Measurements from ENCODE around the gene ROBO1. TPM values are rescaled to one million over a fixed set of nuclear protein-coding genes. Genes with fewer than 3 reads are reported as not detected.

The ROBO1 gene
- total RNA-seq, 1 experiment from 2014 or later: 32.2 TPM

DNA sequence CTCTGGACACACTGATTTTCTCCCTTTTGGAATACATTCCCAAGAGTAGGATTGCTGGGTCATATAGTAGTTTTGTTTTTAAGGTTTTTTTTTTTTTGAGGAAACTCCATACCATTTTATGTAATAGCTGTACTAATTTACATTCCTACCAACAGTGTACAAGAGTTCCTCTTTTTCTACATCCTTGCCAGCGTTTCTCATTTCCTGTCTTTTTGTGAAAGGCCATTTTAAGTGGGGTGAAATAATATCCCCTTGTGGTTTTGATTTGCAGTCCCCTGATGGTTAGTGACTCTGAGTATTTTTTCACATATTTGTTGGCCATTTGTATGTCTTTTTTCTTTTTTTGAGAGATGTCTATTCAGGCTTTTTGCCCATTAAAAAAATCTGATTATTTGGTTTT is 1205.5 kb downstream of the ROBO1 start:
- TF ChIP-seq, protein P1, sequence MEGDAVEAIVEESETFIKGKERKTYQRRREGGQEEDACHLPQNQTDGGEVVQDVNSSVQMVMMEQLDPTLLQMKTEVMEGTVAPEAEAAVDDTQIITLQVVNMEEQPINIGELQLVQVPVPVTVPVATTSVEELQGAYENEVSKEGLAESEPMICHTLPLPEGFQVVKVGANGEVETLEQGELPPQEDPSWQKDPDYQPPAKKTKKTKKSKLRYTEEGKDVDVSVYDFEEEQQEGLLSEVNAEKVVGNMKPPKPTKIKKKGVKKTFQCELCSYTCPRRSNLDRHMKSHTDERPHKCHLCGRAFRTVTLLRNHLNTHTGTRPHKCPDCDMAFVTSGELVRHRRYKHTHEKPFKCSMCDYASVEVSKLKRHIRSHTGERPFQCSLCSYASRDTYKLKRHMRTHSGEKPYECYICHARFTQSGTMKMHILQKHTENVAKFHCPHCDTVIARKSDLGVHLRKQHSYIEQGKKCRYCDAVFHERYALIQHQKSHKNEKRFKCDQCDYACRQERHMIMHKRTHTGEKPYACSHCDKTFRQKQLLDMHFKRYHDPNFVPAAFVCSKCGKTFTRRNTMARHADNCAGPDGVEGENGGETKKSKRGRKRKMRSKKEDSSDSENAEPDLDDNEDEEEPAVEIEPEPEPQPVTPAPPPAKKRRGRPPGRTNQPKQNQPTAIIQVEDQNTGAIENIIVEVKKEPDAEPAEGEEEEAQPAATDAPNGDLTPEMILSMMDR (IDR thresholded peaks at IDR 0.05; ENCODE audit: unreplicated experiment): no peak
- POLR2A ChIA-PET: no interaction called here
- H3K4me3 Mint-ChIP-seq (ENCODE audit: unreplicated experiment): no peak overlapping the region

More for the DNA sequence above, 1205.5 kb downstream of the ROBO1 start:
- no peaks in the 10 kb centered on the region for H3K27me3 Mint-ChIP-seq (ENCODE audit: insufficient read depth, unreplicated experiment)
- CTCF ChIA-PET: no interaction called here
- no peaks in the 10 kb centered on the region for H3K4me1 Mint-ChIP-seq (ENCODE audit: insufficient read depth, unreplicated experiment)
- H3K9me3 Mint-ChIP-seq (ENCODE audit: unreplicated experiment): no peaks in the 10 kb centered on the region
- intact Hi-C loops (cut with micrococcal nuclease): no loop called here
- no TSS peak for BruUV-seq (replicated peaks)
- no peak overlapping the region for H3K27ac Mint-ChIP-seq (ENCODE audit: low read depth, unreplicated experiment)
- H3K36me3 Mint-ChIP-seq (ENCODE audit: insufficient read depth, unreplicated experiment): no peaks in the 10 kb centered on the region
- DNase-seq (ENCODE audit: unreplicated experiment): no peak

Small RNA genes within 50 kb of the gene (microRNA-seq; reads per million reads assigned to microRNA genes)
- not detected for gene MIR3923

Data from MCF 10A (cell line).